SK-N-SH (cell line): ENCODE data around the gene MANEAL. TPM values are rescaled to one million over a fixed set of nuclear protein-coding genes. Genes with fewer than 3 reads are reported as not detected.

Experiments used
- CTCF ChIA-PET: fragments of 300-600, 350-600 bp; formaldehyde crosslinking; extraction: SDS; loops from one replicate; lab custom pipeline; 2021; lab: Yijun Ruan, JAX
- POLR2A ChIA-PET: fragments of 350-600 bp; sonication (Branson Sonifier 250); formaldehyde crosslinking; extraction: SDS; loops from one replicate; lab custom pipeline; 2020; ENCODE audit warnings: antibody characterized with exemption, inconsistent platforms; lab: Yijun Ruan, JAX
- DNase-seq: peaks from one replicate; pipeline ENCODE4 v3.0.0; 2012
- H2AFZ ChIP-seq: fragments of 200-600 bp; sonication (generic); 2 replicates; pipeline ENCODE4 v1.8.1; 2016; ENCODE audit warnings: antibody characterized with exemption, mild to moderate bottlenecking, low read depth
- H3F3A ChIP-seq: fragments of 200-600 bp; sonication (generic); replicated peaks from 2 replicates; pipeline ENCODE3; 2016; ENCODE audit warnings: antibody characterized with exemption, mild to moderate bottlenecking; ENCODE audit not compliant: insufficient read depth
- H3K27ac ChIP-seq, 2 experiments: fragments of 200-500 bp in 1 of 2; fragments of 200-600 bp in 1 of 2; sonication (Bioruptor generic) in 1 of 2; sonication (generic), shearing (Covaris generic) in 1 of 2; 2 replicates each; pipeline versions ENCODE4 v1.5.1 to v1.6.1; 2014 to 2016; ENCODE audit warnings: low read depth in 2 of 2, inconsistent platforms in 1 of 2, low read length in 1 of 2, mild to moderate bottlenecking in 1 of 2, mixed read lengths in 1 of 2
- H3K27me3 ChIP-seq: fragments of 200-600 bp; sonication (generic), shearing (Covaris generic); 2 replicates; pipeline ENCODE4 v1.6.1; 2016; ENCODE audit warnings: mixed run types; ENCODE audit not compliant: insufficient read depth
- H3K36me3 ChIP-seq, 2 experiments: fragments of 200-500 bp in 1 of 2; fragments of 200-600 bp in 1 of 2; sonication (Bioruptor generic) in 1 of 2; sonication (generic) in 1 of 2; replicated peaks in 1 of 2; 2 replicates each; pipeline versions ENCODE3 to v1.5.1; 2014 to 2016; ENCODE audit warnings: low read length in 1 of 2, mild to moderate bottlenecking in 1 of 2; ENCODE audit not compliant: insufficient read depth in 2 of 2, control insufficient read depth in 1 of 2
- H3K4me1 ChIP-seq, 2 experiments: fragments of 200-500 bp in 1 of 2; fragments of 200-600 bp in 1 of 2; sonication (Bioruptor generic) in 1 of 2; sonication (generic), shearing (Covaris generic) in 1 of 2; 2 replicates each; pipeline versions ENCODE4 v1.5.1 to v1.6.1; 2014 to 2016; ENCODE audit warnings: low read depth in 1 of 2, low read length in 1 of 2, mixed run types in 1 of 2; ENCODE audit not compliant: insufficient read depth in 2 of 2, control insufficient read depth in 1 of 2
- H3K4me2 ChIP-seq: fragments of 200-600 bp; sonication (generic), shearing (Covaris generic); 2 replicates; pipeline ENCODE4 v1.6.1; 2017; ENCODE audit warnings: mixed run types
- H3K4me3 ChIP-seq, 2 experiments: fragments of 200-500 bp in 1 of 2; fragments of 200-600 bp in 1 of 2; sonication (Bioruptor generic) in 1 of 2; sonication (generic), shearing (Covaris generic) in 1 of 2; 2 replicates each; pipeline versions ENCODE4 v1.5.1 to v1.8.1; 2014 to 2016; ENCODE audit warnings: low read depth in 2 of 2, inconsistent platforms in 1 of 2, low read length in 1 of 2, mild to moderate bottlenecking in 1 of 2, mixed read lengths in 1 of 2, moderate library complexity in 1 of 2
- H3K79me2 ChIP-seq: fragments of 200-600 bp; sonication (generic); 2 replicates; pipeline ENCODE4 v1.8.1; 2017; ENCODE audit warnings: mild to moderate bottlenecking; ENCODE audit not compliant: insufficient read depth
- H3K9ac ChIP-seq: fragments of 200-600 bp; sonication (generic); 2 replicates; pipeline ENCODE4 v1.6.1; 2017; ENCODE audit warnings: mixed run types
- H3K9me2 ChIP-seq: fragments of 200-600 bp; sonication (generic); 2 replicates; pipeline ENCODE4 v1.6.1; 2017; ENCODE audit warnings: mixed run types
- H3K9me3 ChIP-seq: fragments of 200-600 bp; sonication (generic); 2 replicates; pipeline ENCODE4 v1.6.1; 2017; ENCODE audit warnings: mixed run types, mild to moderate bottlenecking, moderate library complexity
- H4K20me1 ChIP-seq: fragments of 200-600 bp; sonication (generic); 2 replicates; pipeline ENCODE4 v1.6.1; 2017; ENCODE audit warnings: mild to moderate bottlenecking, mixed run types; ENCODE audit not compliant: insufficient read depth
- ELF1 ChIP-seq: IDR thresholded peaks from 2 replicates; pipeline ENCODE4 v1.4.0; 2012
- EP300 ChIP-seq, 2 experiments: IDR thresholded peaks; 2 replicates each; pipeline versions ENCODE4 v1.4.0 to v1.6.1; 2012; ENCODE audit warnings: borderline replicate concordance in 1 of 2, low read depth in 1 of 2, low read length in 1 of 2
- FOSL2 ChIP-seq: IDR thresholded peaks from 2 replicates; pipeline ENCODE4 v1.4.0; 2012; ENCODE audit warnings: low read depth, mild to moderate bottlenecking, moderate library complexity, borderline replicate concordance
- FOXJ3 ChIP-seq: sonication (generic); formaldehyde crosslinking; IDR thresholded peaks from 2 replicates; pipeline ENCODE4 v1.5.1; 2020; ENCODE audit warnings: mild to moderate bottlenecking, missing genetic modification reagents
- GABPA ChIP-seq: IDR thresholded peaks from 2 replicates; pipeline ENCODE4 v1.4.0; 2012; ENCODE audit warnings: low read depth, mild to moderate bottlenecking
- GATA2 ChIP-seq: sonication (generic); formaldehyde crosslinking; IDR thresholded peaks from 2 replicates; pipeline ENCODE4 v1.5.0; 2020; ENCODE audit warnings: mild to moderate bottlenecking, missing genetic modification reagents
- JUND ChIP-seq: IDR thresholded peaks from 2 replicates; pipeline ENCODE4 v1.4.0; 2012
- MXI1 ChIP-seq: IDR thresholded peaks from 2 replicates; pipeline ENCODE4 v1.6.1; 2012; ENCODE audit warnings: mild to moderate bottlenecking, low read depth, low read length, improper control_type of control experiment
- POLR2AphosphoS5 ChIP-seq: IDR thresholded peaks from 2 replicates; pipeline ENCODE4 v1.6.1; 2012; ENCODE audit warnings: low read depth, low read length
- RAD21 ChIP-seq: IDR thresholded peaks from 2 replicates; pipeline ENCODE4 v1.6.1; 2012; ENCODE audit warnings: mild to moderate bottlenecking, low read length
- RCOR1 ChIP-seq: fragments of 150-350 bp; IDR thresholded peaks from 2 replicates; pipeline ENCODE4 v1.6.1; 2017; ENCODE audit warnings: antibody characterized with exemption, low read length
- REST ChIP-seq: IDR thresholded peaks from 2 replicates; pipeline ENCODE4 v1.6.1; 2012; ENCODE audit warnings: mild to moderate bottlenecking, low read depth, low read length, moderate library complexity
- RFX5 ChIP-seq: IDR thresholded peaks from 2 replicates; pipeline ENCODE4 v1.6.1; 2012; ENCODE audit warnings: mild to moderate bottlenecking, improper control_type of control experiment, low read length
- TCF12 ChIP-seq: IDR thresholded peaks from 2 replicates; pipeline ENCODE4 v1.4.0; 2012
- YY1 ChIP-seq: IDR thresholded peaks from 2 replicates; pipeline ENCODE4 v1.4.0; 2012; ENCODE audit warnings: low read depth, mild to moderate bottlenecking
- WGBS: methylation state at CpG from one replicate; pipeline ENCODE4 v1.1.6; 2017; ENCODE audit warnings: low lambda C conversion rate; 5-methylcytosine and 5-hydroxymethylcytosine counted together
- polyA plus RNA-seq, 3 experiments: library from polyadenylated mRNA; depleted of rRNA; stranded (reverse); fragments of >200 nt; gene quantifications; 2 replicates each; pipeline ENCODE4 v1.2.3, GENCODE V29; 2012
- TF ChIP-seq, protein P1 (sequence below): fragments of 200-600 bp; sonication (generic); IDR thresholded peaks from 2 replicates; pipeline ENCODE4 v1.6.1; 2017; ENCODE audit warnings: antibody characterized with exemption, mild to moderate bottlenecking, moderate library complexity
- TF ChIP-seq, protein P2 (sequence below): fragments of 150-350 bp; IDR thresholded peaks from 2 replicates; pipeline ENCODE4 v1.6.1; 2017; ENCODE audit warnings: antibody characterized with exemption, low read length, low read depth, borderline replicate concordance
- TF ChIP-seq, protein P3 (sequence below): IDR thresholded peaks from 2 replicates; pipeline ENCODE4 v1.4.0; 2012; ENCODE audit warnings: low read depth, borderline replicate concordance
- TF ChIP-seq, protein P4 (sequence below): fragments of 150-350 bp; IDR thresholded peaks from 2 replicates; pipeline ENCODE4 v1.6.1; 2016; ENCODE audit warnings: mild to moderate bottlenecking, low read depth, low read length

The MANEAL gene
- polyA plus RNA-seq, 1 of the 3 experiments (the other 2 are of a cell fraction): 2.7 TPM

GRCh38 chr1:37849480-37849879, 55.8 kb downstream of the MANEAL start (continued):
- TF ChIP-seq, protein P1, sequence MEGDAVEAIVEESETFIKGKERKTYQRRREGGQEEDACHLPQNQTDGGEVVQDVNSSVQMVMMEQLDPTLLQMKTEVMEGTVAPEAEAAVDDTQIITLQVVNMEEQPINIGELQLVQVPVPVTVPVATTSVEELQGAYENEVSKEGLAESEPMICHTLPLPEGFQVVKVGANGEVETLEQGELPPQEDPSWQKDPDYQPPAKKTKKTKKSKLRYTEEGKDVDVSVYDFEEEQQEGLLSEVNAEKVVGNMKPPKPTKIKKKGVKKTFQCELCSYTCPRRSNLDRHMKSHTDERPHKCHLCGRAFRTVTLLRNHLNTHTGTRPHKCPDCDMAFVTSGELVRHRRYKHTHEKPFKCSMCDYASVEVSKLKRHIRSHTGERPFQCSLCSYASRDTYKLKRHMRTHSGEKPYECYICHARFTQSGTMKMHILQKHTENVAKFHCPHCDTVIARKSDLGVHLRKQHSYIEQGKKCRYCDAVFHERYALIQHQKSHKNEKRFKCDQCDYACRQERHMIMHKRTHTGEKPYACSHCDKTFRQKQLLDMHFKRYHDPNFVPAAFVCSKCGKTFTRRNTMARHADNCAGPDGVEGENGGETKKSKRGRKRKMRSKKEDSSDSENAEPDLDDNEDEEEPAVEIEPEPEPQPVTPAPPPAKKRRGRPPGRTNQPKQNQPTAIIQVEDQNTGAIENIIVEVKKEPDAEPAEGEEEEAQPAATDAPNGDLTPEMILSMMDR: no peak
- TF ChIP-seq, protein P2, sequence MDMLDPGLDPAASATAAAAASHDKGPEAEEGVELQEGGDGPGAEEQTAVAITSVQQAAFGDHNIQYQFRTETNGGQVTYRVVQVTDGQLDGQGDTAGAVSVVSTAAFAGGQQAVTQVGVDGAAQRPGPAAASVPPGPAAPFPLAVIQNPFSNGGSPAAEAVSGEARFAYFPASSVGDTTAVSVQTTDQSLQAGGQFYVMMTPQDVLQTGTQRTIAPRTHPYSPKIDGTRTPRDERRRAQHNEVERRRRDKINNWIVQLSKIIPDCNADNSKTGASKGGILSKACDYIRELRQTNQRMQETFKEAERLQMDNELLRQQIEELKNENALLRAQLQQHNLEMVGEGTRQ: no peak
- TF ChIP-seq ELF1: no peak

DNA sequence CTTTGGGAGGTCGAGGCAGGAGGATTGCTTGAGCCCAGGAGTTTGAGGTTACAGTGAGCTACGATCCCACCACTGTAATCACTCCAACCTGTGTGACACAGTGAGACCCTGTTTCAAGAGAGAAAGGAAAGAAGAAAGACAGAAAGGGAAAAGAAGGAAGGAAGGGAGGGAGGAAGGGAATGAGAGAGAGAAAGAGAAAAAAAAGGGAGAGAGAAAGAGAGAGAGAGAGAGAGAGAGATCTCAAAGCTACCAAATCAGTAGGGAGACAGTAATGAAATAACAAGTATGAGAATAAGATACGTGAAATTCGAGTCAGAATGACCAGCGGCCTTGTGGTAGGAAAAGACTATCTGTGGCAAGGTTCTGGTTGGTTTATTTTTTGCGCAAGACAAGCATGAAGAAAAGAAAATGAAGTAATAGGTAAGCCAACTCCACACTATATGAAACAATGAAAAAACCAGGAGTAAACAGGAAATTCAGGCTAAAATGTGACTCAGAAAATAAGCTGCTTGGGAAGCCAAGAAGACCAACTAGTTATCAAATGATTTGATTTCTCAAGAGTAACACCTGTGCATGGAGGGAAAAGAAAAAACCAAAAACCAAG, 56.8 kb downstream of the MANEAL start:
- ChIA-PET CTCF (interaction anchor here (0.7 to 3.5 kb wide), 9 partner anchors 9 to 1504 kb away, joined by 3 to 26 read pairs (median 4); partner anchors contain the start of gene MTF1), POLR2A (interaction anchor here (1.1 kb wide), 1 partner anchor 9 kb away, joined by 5 read pairs; the partner anchor contains the start of gene MTF1)
- H3F3A ChIP-seq: peaks cover 3% of the 10 kb centered on the region
- no peaks in the 10 kb centered on the region for H3K9me2 ChIP-seq
- 91% methylated on average over 6 of the region's 6 CpGs for WGBS
- no peak overlapping the region for H3K9ac ChIP-seq
- peaks cover 99% of the 10 kb centered on the region for H3K79me2 ChIP-seq
- H3K4me3 ChIP-seq: no peak overlapping the region
- no peaks in the 10 kb centered on the region for H3K27me3 ChIP-seq
- H3K27ac ChIP-seq: no peak overlapping the region
- no peak overlapping the region for H3K4me2 ChIP-seq
- DNase-seq: no peak
- no peak overlapping the region for H2AFZ ChIP-seq
- peaks cover 0 to 5% of the 10 kb centered on the region in 2 experiments; a peak in 2 of 4 replicates for H3K4me1 ChIP-seq
- TF ChIP-seq YY1 (no peak), RFX5 (no peak), RCOR1 (no peak), FOSL2 (no peak), JUND (no peak), TCF12 (no peak), MXI1 (no peak), GATA2 (no peak), EP300 (IDR thresholded peaks at IDR 0.05; ENCODE audit: borderline replicate concordance in 1 of 2, low read depth in 1 of 2, low read length in 1 of 2) (no peak), GABPA (no peak), RAD21 (no peak), POLR2AphosphoS5 (no peak), ELF1 (no peak), FOXJ3 (CRISPR knock-in tag) (no peak), REST (no peak)
- TF ChIP-seq, protein P3, sequence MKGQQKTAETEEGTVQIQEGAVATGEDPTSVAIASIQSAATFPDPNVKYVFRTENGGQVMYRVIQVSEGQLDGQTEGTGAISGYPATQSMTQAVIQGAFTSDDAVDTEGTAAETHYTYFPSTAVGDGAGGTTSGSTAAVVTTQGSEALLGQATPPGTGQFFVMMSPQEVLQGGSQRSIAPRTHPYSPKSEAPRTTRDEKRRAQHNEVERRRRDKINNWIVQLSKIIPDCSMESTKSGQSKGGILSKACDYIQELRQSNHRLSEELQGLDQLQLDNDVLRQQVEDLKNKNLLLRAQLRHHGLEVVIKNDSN: no peak
- TF ChIP-seq, protein P4, sequence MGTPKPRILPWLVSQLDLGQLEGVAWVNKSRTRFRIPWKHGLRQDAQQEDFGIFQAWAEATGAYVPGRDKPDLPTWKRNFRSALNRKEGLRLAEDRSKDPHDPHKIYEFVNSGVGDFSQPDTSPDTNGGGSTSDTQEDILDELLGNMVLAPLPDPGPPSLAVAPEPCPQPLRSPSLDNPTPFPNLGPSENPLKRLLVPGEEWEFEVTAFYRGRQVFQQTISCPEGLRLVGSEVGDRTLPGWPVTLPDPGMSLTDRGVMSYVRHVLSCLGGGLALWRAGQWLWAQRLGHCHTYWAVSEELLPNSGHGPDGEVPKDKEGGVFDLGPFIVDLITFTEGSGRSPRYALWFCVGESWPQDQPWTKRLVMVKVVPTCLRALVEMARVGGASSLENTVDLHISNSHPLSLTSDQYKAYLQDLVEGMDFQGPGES: no peak
- H3K36me3 ChIP-seq: peaks cover 28 to 44% of the 10 kb centered on the region in 2 experiments
- peaks cover 65% of the 10 kb centered on the region for H4K20me1 ChIP-seq
- no peaks in the 10 kb centered on the region for H3K9me3 ChIP-seq
